Epithelial cell of alveolus of lung (primary cell): ENCODE results near the gene FH. TPM values are rescaled to one million over a fixed set of nuclear protein-coding genes. Genes with fewer than 3 reads are reported as not detected.

Experiments used
- total RNA-seq: library from RNA; depleted of rRNA; stranded (reverse); fragments of >200 nt; gene quantifications from 2 replicates; pipeline ENCODE4 v1.2.1, GENCODE V29; 2015

Gene FH
- total RNA-seq = 65.2 and 95.3 TPM in 2 replicates

DNA sequence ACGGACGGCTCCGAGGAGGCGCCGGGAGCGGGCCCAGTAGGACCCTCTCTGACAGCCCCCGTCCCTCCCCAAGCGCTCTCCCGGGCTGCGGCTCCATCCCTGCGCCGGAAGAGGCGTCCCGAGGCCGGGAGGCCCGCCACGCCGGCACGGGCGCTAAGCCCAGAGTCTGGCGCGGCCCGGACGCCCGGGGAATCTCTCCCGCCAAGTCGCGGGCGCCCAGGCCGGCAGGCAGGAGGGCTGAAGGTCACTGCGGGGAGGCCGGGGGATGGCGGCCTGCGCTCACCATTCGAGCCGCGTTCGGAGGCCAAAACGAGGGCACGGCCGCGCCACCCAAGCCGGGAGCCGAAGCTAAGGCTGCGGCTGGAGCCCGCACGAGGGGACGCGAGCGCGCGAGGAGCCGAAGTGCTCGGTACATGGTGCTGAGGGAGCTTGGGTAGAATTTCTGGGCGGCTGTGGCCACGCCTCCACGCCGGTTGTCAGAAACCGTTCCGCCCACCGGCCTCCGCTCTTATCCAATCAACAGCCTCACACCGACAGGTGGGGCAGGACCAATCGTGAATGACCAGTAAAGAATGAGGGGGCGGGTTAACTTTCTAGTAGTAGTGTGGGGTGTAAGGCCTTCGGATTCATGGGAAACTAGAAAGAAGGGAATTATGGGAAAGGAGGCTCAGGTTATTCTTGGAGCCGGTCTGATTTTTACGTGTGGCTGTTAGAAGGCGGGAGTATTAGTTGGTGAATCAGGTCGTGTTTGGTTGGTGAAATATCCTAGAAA lies at the start of gene FH:
Gene FH (minus strand): TSS at position 448 of the 772 bp plus-strand sequence. CDS start 33 bp downstream, at position 415.

DNA sequence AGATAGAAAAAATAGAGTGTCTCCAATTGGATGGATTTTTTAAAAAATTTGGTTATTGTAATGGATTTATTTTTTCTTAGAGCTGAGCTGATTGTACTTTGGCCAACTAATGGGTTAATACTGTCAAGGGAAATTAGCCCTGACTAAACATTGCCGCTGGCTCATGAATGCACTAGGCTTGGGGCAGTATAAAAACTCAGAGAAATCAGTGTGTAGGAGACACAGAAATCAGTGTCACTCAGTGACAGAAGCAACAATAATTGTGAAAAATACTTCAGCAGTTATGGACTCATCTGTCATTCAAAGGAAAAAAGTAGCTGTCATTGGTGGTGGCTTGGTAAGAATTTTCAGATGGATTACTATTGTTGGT lies 12.6 kb upstream of the FH start, which contains the start of gene KMO:
Gene KMO (plus strand): TSS at position 217 of the 370 bp plus-strand sequence. CDS start 67 bp downstream, at position 284.

Other genes starting within 250 kb of the FH start
- 0.13 TPM in 1 of 2 replicates, not detected in the other for gene RGS7, start 162.6 kb downstream of the FH start, total RNA-seq
- not detected in 2 replicates for gene KMO, start 12.6 kb upstream of the FH start, total RNA-seq
- gene CHML, start 120.6 kb upstream of the FH start, total RNA-seq = 10.3 and 14.8 TPM in 2 replicates
- 13.6 and 16.9 TPM in 2 replicates for gene OPN3, start 120.6 kb upstream of the FH start, total RNA-seq
- not detected in 2 replicates for gene WDR64, start 132.5 kb upstream of the FH start, total RNA-seq